Peyer's patch (tissue), 4 donors: ENCODE data around the gene PLPP4.

Experiments used
- CTCF ChIP-seq, 6 experiments: fragments of 450-650 bp in 4 of 6; fragments of 200-600 bp in 2 of 6; sonication (generic) in 1 of 6; IDR thresholded peaks; one replicate each; pipeline ENCODE4 v1.5.1; 2017 to 2019; ENCODE audit warnings: antibody characterized with exemption in 6 of 6, mild to moderate bottlenecking in 3 of 6, moderate library complexity in 1 of 6
- POLR2A ChIP-seq, 2 donors: fragments of 450-650 bp; IDR thresholded peaks; one replicate each; pipeline ENCODE4 v1.5.1; 2017; ENCODE audit warnings: antibody characterized with exemption in 2 of 2, mild to moderate bottlenecking in 2 of 2, moderate library complexity in 2 of 2

- no peak for TF ChIP-seq CTCF (IDR thresholded peaks at IDR 0.05)
- no peak for TF ChIP-seq POLR2A (IDR thresholded peaks at IDR 0.05)
Measured at GRCh38 chr10:120571266-120571665, 114.2 kb downstream of the PLPP4 start.
